Measurements from ENCODE around the gene ZNF750.

- TF ChIP-seq CSDC2 (CRISPR knock-in tag; IDR thresholded peaks at IDR 0.05) = no peak
- no peak for TF ChIP-seq ZNF565 (CRISPR knock-in tag; conservative IDR thresholded peaks at IDR 0.05; ENCODE audit: low read depth)
- no peak for TF ChIP-seq TOX (CRISPR knock-in tag; IDR thresholded peaks at IDR 0.05; ENCODE audit: borderline replicate concordance)
- no peak for TF ChIP-seq POU6F1 (CRISPR knock-in tag; IDR thresholded peaks at IDR 0.05; ENCODE audit: borderline replicate concordance, low read depth)
- TF ChIP-seq CSRNP3 (CRISPR knock-in tag; IDR thresholded peaks at IDR 0.05) = no peak
- TF ChIP-seq ZFP30 (CRISPR knock-in tag; IDR thresholded peaks at IDR 0.05) = no peak
- TF ChIP-seq ARNTL (CRISPR knock-in tag; IDR thresholded peaks at IDR 0.05; ENCODE audit: borderline replicate concordance, low read depth) = no peak
- no peak for TF ChIP-seq SNAI2 (CRISPR knock-in tag; IDR thresholded peaks at IDR 0.05)
- TF ChIP-seq ZC3H10 (CRISPR knock-in tag; IDR thresholded peaks at IDR 0.05) = no peak
These were observed 57.1 kb downstream of the ZNF750 start for GRCh38 chr17:82782657-82783207.
